C4-2B (cell line): Measurements from ENCODE around the gene ADGRB3.

Experiments
- ZFX ChIP-seq: fragments of 450-650 bp; IDR thresholded peaks from 2 replicates; pipeline ENCODE4 v1.6.1; 2017
- TF ChIP-seq, protein P1 (sequence below): fragments of 450-650 bp; conservative IDR thresholded peaks from 2 replicates; pipeline ENCODE4 v1.5.1; 2017; ENCODE audit warnings: mild to moderate bottlenecking

DNA sequence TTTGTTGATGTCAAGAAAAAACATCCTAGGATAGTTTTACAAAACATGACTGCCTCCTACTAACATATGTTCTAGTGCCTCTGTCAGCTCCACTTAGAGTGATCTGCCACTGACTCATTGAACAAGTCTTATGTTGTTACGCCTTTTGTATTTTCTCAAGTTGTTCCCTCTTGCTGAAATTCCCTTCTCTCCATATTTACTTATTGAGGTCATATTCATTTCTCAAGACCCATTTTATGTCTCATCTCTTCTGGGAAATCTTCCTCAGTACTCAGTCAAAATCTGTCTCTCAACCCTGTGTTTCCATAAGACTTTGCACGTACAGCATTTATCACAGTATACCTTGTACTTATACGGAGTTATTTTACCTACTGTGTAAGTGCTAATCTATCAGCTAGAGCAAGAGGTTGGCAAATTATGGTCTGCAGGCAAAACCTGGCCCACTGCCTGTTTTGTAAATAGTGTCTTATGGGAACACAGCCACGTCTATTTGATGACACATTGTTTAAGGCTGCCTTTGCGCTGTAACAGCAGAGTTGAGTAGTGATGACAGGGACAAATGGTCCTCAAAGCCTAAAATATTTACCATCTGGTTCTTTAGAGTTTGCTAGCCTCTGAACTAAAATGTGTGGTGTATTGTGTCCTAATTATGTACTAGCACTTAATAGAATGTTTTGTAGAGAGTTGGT lies 83.4 kb downstream of the ADGRB3 start:
- TF ChIP-seq, protein P1, sequence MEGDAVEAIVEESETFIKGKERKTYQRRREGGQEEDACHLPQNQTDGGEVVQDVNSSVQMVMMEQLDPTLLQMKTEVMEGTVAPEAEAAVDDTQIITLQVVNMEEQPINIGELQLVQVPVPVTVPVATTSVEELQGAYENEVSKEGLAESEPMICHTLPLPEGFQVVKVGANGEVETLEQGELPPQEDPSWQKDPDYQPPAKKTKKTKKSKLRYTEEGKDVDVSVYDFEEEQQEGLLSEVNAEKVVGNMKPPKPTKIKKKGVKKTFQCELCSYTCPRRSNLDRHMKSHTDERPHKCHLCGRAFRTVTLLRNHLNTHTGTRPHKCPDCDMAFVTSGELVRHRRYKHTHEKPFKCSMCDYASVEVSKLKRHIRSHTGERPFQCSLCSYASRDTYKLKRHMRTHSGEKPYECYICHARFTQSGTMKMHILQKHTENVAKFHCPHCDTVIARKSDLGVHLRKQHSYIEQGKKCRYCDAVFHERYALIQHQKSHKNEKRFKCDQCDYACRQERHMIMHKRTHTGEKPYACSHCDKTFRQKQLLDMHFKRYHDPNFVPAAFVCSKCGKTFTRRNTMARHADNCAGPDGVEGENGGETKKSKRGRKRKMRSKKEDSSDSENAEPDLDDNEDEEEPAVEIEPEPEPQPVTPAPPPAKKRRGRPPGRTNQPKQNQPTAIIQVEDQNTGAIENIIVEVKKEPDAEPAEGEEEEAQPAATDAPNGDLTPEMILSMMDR: no peak
- TF ChIP-seq ZFX: no peak
